GM12865 (cell line): ENCODE data around the gene MEF2C.
A peak's percentile ranks its signal among the peaks of the same experiment; 100 is the strongest.

Experiments
- DNase-seq: peaks from one replicate; pipeline ENCODE4 v3.0.0; 2010; ENCODE audit warnings: low read depth
- H3K4me3 ChIP-seq: 2 replicates; pipeline ENCODE4 v1.5.1; 2011; ENCODE audit warnings: mild to moderate bottlenecking, low read depth, low read length, control low read depth
- TF ChIP-seq, protein P1 (sequence below): IDR thresholded peaks from 2 replicates; pipeline ENCODE4 v1.5.1; 2011; ENCODE audit warnings: low read length, control low read depth, low read depth, inconsistent platforms; ENCODE audit not compliant: insufficient read depth; ENCODE audit errors: missing control alignments

Gene MEF2C

DNA sequence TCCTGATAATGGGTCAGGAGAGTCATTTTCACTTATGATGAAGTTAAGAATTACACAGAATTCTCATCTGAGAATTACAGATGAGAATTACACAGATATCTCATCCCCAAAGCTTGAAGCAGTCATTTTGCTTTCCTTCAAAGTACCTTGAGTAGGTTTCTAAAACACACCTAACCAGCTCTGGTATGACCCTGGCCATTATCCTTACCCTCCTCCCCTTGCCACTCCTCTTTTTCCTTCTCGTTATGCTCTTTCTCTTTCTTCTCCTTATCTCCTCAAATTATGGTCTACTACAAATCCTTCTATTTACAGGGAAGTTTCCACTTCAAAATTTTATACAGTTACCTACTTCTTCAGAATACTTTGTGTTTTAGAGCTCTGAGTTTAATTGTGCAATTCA, 44.5 kb downstream of the MEF2C start:
- TF ChIP-seq, protein P1, sequence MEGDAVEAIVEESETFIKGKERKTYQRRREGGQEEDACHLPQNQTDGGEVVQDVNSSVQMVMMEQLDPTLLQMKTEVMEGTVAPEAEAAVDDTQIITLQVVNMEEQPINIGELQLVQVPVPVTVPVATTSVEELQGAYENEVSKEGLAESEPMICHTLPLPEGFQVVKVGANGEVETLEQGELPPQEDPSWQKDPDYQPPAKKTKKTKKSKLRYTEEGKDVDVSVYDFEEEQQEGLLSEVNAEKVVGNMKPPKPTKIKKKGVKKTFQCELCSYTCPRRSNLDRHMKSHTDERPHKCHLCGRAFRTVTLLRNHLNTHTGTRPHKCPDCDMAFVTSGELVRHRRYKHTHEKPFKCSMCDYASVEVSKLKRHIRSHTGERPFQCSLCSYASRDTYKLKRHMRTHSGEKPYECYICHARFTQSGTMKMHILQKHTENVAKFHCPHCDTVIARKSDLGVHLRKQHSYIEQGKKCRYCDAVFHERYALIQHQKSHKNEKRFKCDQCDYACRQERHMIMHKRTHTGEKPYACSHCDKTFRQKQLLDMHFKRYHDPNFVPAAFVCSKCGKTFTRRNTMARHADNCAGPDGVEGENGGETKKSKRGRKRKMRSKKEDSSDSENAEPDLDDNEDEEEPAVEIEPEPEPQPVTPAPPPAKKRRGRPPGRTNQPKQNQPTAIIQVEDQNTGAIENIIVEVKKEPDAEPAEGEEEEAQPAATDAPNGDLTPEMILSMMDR = no peak
- H3K4me3 ChIP-seq = no peak overlapping the region
- DNase-seq = no peak

DNA sequence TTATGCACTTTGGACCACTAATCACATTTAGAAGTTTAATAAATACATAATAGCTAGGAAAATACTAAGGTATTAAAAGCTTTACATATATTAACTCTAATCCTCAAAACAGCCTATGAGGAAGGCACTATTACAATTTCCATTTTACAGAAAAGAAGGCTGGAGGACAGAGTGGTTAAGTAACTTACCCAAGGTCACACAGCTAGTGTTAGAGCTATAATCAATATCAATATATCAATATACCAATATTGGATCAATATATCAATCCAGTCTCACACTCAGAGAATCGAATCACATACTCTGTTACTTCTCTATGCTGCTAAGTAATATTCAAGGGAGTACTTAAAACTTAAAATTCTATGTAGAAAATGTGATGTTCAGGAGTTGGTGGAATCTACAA, 45.2 kb downstream of the MEF2C start:
- H3K4me3 ChIP-seq = no peak overlapping the region
- DNase-seq = no peak
- TF ChIP-seq, protein P1 = no peak

DNA sequence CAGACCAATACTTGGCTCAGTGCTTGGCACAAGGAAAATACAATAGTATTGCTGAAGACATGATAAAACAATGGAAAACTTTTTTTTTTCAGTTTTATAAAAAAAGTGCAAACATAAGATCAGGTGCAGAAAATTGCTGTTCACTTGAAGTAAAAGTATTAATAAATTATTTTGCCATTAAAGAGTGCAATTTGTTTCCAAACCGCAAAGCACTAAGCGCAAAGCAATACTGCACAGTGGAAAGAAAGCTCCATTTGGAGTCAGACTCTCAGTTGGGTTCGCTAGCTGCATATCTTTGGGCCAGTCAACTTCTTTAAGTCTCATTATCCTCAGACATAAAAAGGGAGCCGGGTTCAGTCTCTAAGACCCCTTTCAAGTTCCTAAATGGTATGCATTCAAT, 45.8 kb downstream of the MEF2C start:
- peak overlapping the region; percentile 40 for H3K4me3 ChIP-seq
- TF ChIP-seq, protein P1 = no peak
- no peak for DNase-seq

DNA sequence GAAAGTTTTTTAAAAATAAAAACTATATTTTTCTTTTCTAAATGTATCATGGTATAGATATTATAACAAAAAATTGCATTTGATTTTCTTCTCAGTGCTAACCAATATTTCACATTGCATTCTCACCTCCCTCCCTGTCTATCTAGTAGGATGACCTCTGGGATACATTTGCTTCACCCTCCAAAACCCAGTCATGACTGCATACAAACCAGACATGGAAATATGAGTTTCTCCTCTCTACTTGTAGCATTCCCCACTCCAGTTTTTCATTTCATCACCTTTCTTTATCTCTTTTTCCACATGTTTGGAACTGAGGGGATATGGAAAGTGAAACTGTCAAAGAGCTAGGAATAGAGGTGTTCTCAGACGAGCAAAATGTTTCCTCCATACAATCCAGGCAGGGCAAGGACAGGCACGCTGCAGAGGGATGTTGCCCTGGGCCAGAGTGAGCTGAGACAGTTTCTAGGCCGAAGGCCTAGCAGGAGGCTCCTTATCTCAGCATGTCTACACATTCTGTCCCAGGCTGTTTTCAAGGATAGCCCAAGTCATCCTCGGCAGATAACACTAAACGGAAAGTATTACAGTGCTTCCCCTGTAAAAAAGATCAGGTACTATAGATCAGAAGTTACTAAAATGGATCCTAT, 46.7 kb downstream of the MEF2C start:
- DNase-seq = no peak
- TF ChIP-seq, protein P1 = no peak
- H3K4me3 ChIP-seq = peak overlapping the region; percentile 40

DNA sequence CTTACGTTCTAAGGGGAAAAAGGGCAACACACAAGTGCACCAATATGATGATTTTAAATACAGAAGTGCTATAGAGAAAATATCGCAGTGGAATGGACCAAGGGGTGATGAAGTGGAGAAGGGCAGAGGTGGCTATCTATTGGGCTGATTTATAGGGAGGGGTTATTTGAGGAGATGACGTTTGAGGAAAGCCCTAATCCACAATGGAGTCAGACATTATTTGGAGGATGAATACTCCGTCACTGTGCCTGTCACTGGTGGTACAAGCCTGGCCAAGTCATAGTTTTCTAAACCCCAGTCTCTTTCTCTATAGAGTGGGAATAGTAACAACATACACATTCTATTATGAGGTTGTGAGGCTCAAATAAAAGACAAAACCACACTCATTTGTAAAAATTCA, 48.5 kb downstream of the MEF2C start:
- H3K4me3 ChIP-seq = peak overlapping the region; percentile 38
- TF ChIP-seq, protein P1 = no peak
- DNase-seq = no peak

DNA sequence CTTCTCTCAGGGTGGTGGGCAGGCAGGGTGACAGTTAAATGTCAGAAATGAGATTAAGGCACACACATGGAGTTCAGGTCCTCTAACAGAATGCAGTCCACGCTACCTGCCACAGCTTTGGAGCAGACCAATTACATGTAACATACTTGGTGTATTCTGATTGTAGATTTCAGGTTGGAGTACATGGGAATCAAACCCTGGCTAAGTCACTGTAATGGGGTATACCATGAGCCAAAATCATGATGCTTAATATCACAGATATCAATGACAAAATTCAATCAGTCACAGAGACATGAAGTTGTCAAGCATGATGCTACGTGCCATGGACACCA, 48.9 kb downstream of the MEF2C start:
- H3K4me3 ChIP-seq = peak overlapping the region; percentile 38
- no peak for DNase-seq
- TF ChIP-seq, protein P1 = no peak

DNA sequence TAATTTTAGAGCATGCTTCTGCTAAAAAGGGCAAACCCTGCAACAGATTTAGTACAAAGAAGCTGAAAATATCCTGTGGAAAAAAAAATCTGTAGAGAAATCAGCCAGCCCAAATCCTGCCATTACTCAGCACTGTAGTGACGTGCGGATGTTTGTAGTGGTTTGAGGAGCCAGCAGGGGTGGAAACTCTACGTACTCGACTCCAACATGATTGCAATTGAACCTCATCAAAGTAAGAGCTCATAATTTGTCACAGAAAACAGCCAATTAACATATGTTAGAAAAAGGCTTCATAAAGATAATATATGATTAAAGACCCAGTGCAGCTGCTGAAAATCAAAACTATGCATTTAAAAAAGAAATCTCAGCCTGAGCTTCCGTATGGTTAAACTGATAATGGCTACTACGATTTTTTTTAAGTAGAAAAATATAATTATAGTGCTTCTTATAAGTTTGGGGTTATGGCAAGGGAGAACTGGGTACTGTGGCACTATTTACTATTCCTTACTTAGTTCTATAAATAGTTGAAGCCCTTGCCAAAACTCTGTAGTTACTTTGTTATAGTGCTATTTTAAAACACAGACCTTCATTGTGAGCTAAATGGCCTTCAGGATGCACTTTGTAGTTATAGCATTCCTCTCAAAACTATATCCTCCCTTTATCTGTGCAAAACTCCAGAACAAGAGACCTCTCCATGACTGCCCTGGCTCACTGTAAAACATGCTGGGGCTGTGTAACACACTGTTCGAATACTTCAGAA, 49.4 kb downstream of the MEF2C start:
- peak overlapping the region; percentile 38 for H3K4me3 ChIP-seq
- TF ChIP-seq, protein P1 = no peak
- DNase-seq = peak; percentile 75
